GM19238 (cell line): Measurements from ENCODE around the gene ARID5A.
"Not testable (repeated sequence)": the region's sequence is repeated elsewhere in the genome, so short reads cannot be mapped to it uniquely, and the experiment has no call there.

Source experiments
- DNase-seq: peaks from one replicate; pipeline ENCODE4 v3.0.0; 2011; ENCODE audit warnings: low spot score; ENCODE audit not compliant: insufficient read length

The ARID5A gene

GRCh38 chr2:96539215-96539920, 2.8 kb downstream of the ARID5A start:
- DNase-seq = no peak

- no peak for DNase-seq
Observed at GRCh38 chr2:96540136-96540535, 3.6 kb downstream of the ARID5A start.

GRCh38 chr2:96541398-96542152, 5.0 kb downstream of the ARID5A start:
- no peak for DNase-seq

GRCh38 chr2:96542357-96542977, 5.9 kb downstream of the ARID5A start:
- DNase-seq = no peak

GRCh38 chr2:96546321-96546720, 9.8 kb downstream of the ARID5A start:
- DNase-seq = no peak

GRCh38 chr2:96546797-96547196, 10.2 kb downstream of the ARID5A start:
- DNase-seq = no peak

- no peak for DNase-seq
Observed at GRCh38 chr2:96547203-96547641, 10.7 kb downstream of the ARID5A start.

- no peak for DNase-seq
Observed at GRCh38 chr2:96547731-96548171, 11.2 kb downstream of the ARID5A start.

GRCh38 chr2:96548558-96549465, 12.3 kb downstream of the ARID5A start:
- no peak for DNase-seq

GRCh38 chr2:96549466-96549785, 12.9 kb downstream of the ARID5A start:
- no peak for DNase-seq

GRCh38 chr2:96549967-96550786, 13.6 kb downstream of the ARID5A start:
- DNase-seq = no peak

- DNase-seq = no peak
Observed at GRCh38 chr2:96550787-96551604, 14.4 kb downstream of the ARID5A start.

GRCh38 chr2:96551605-96552314, 15.2 kb downstream of the ARID5A start:
- DNase-seq = no peak

GRCh38 chr2:96552315-96553175, 16.0 kb downstream of the ARID5A start:
- no peak for DNase-seq

- DNase-seq = no peak
Observed at GRCh38 chr2:96553176-96553956, 16.8 kb downstream of the ARID5A start.

GRCh38 chr2:96553957-96554292, 17.4 kb downstream of the ARID5A start:
- not testable (repeated sequence) for DNase-seq
